Left ventricle myocardium superior (tissue), 1 donor: ENCODE data around the gene KIDINS220. TPM values are rescaled to one million over a fixed set of nuclear protein-coding genes. Genes with fewer than 3 reads are reported as not detected.

Source experiments
- ATAC-seq: fragments of 200-7000 bp; cut with Tn5 transposase; one replicate; pipeline ENCODE4 v1.9.1; 2020; ENCODE audit warnings: mild to moderate bottlenecking, moderate library complexity
- DNase-seq: peaks from one replicate; pipeline ENCODE4 v3.0.0-alpha.2; 2020
- intact Hi-C: fragments of 100-400 bp; cut with micrococcal nuclease; formaldehyde crosslinking; loops from one replicate; pipeline ENCODE4 v1.11.0; 2022
- long read RNA-seq: library from polyadenylated mRNA; unstranded; transcript quantifications from one replicate; pipeline ENCODE4 v2.0.0, GENCODE V29; 2021
- total RNA-seq: library from RNA; stranded (reverse); fragmentation: NEBNext Ultra II Directional; extraction: Animal tissue kit (Norgen Biotek cat#: 25700); gene quantifications from one replicate; pipeline ENCODE4 v1.2.1, GENCODE V29; 2021
- donor health status: DM: no; HTN: yes; CAD: no; lungs with severe emphysema.

KIDINS220 gene
- 55.3 TPM for total RNA-seq
- long read RNA-seq, partial matches to known transcripts, result 30 of 55 reads
- long read RNA-seq, other reads (novel, unspliced or antisense), result 25 of 55 reads

- DNase-seq, result peak; percentile 89
- intact Hi-C loops, result no loop called here
- peak; percentile 98 for ATAC-seq
Observed at GRCh38 chr2:8836971-8837794, at the start of gene KIDINS220. Gene KIDINS220 (minus strand): TSS chr2:8837613. CDS start chr2:8827093, 10,520 bp downstream.

GRCh38 chr2:8886876-8887275 lies 49.5 kb upstream of the KIDINS220 start:
- DNase-seq, result no peak
- ATAC-seq, result no peak
- intact Hi-C loops, result no loop called here

- intact Hi-C loops, result no loop called here
- ATAC-seq (no peak), DNase-seq (no peak)
Observed at GRCh38 chr2:8886202-8886518, 48.7 kb upstream of the KIDINS220 start.

- intact Hi-C loops, result no loop called here
- DNase-seq (no peak), ATAC-seq (peak; percentile 97)
Observed at GRCh38 chr2:8885449-8886201, 48.2 kb upstream of the KIDINS220 start.

GRCh38 chr2:8884812-8885211 lies 47.4 kb upstream of the KIDINS220 start:
- intact Hi-C loops, result no loop called here
- DNase-seq, result no peak
- peak; percentile 72 for ATAC-seq

- DNase-seq (no peak), ATAC-seq (no peak)
- intact Hi-C loops, result no loop called here
Observed at GRCh38 chr2:8882094-8882493, 44.7 kb upstream of the KIDINS220 start.

GRCh38 chr2:8877894-8878293 lies 40.5 kb upstream of the KIDINS220 start:
- ATAC-seq (no peak), DNase-seq (no peak)
- intact Hi-C loops, result no loop called here

GRCh38 chr2:8877332-8877731 lies 39.9 kb upstream of the KIDINS220 start:
- DNase-seq (no peak), ATAC-seq (no peak)
- intact Hi-C loops, result no loop called here

- no peak for ATAC-seq
- DNase-seq, result no peak
- intact Hi-C loops, result no loop called here
Observed at GRCh38 chr2:8876628-8877027, 39.2 kb upstream of the KIDINS220 start.

GRCh38 chr2:8872821-8873432 lies 35.5 kb upstream of the KIDINS220 start:
- ATAC-seq (no peak), DNase-seq (no peak)
- intact Hi-C loops, result no loop called here

GRCh38 chr2:8870441-8870840 lies 33.0 kb upstream of the KIDINS220 start:
- intact Hi-C loops, result no loop called here
- no peak for ATAC-seq
- DNase-seq, result no peak

- no peak for ATAC-seq
- intact Hi-C loops, result no loop called here
Observed at GRCh38 chr2:8867363-8867762, 29.9 kb upstream of the KIDINS220 start.

GRCh38 chr2:8863331-8863953 lies 26.0 kb upstream of the KIDINS220 start:
- ATAC-seq (no peak), DNase-seq (no peak)
- intact Hi-C loops, result no loop called here

More at GRCh38 chr2:8867363-8867762, 29.9 kb upstream of the KIDINS220 start:
- DNase-seq, result no peak

GRCh38 chr2:8862230-8862629 lies 24.8 kb upstream of the KIDINS220 start:
- peak; percentile 14 for ATAC-seq
- intact Hi-C loops, result no loop called here
- no peak for DNase-seq

GRCh38 chr2:8861797-8862196 lies 24.4 kb upstream of the KIDINS220 start:
- DNase-seq, result no peak
- intact Hi-C loops, result no loop called here
- no peak for ATAC-seq

- intact Hi-C loops, result no loop called here
- DNase-seq (no peak), ATAC-seq (no peak)
Observed at GRCh38 chr2:8860239-8860638, 22.8 kb upstream of the KIDINS220 start.

GRCh38 chr2:8858910-8859309 lies 21.5 kb upstream of the KIDINS220 start:
- DNase-seq (no peak), ATAC-seq (no peak)
- intact Hi-C loops, result no loop called here

GRCh38 chr2:8858264-8858663 lies 20.9 kb upstream of the KIDINS220 start:
- ATAC-seq, result peak; percentile 28
- no peak for DNase-seq
- intact Hi-C loops, result no loop called here

- ATAC-seq, result peak; percentile 91
- peak; percentile 36 for DNase-seq
Observed at GRCh38 chr2:8857709-8858108, 20.3 kb upstream of the KIDINS220 start.

GRCh38 chr2:8856176-8856575 lies 18.8 kb upstream of the KIDINS220 start:
- ATAC-seq (no peak), DNase-seq (no peak)
- intact Hi-C loops, result no loop called here

More at GRCh38 chr2:8857709-8858108, 20.3 kb upstream of the KIDINS220 start:
- intact Hi-C loops, result no loop called here
